ENCODE measurements around the gene LRG1. TPM values are rescaled to one million over a fixed set of nuclear protein-coding genes. Genes with fewer than 3 reads are reported as not detected.
"Not testable (repeated sequence)": the region's sequence is repeated elsewhere in the genome, so short reads cannot be mapped to it uniquely, and the experiment has no call there.

Gene LRG1
- total RNA-seq, 1 experiment from 2014 or later = 0.41 TPM

GRCh38 chr19:4534836-4535658 lies 4.8 kb downstream of the LRG1 start, which contains the start of gene PLIN5:
Gene PLIN5 (minus strand): TSS chr19:4535224. CDS start chr19:4534074, 1,150 bp downstream.
- DNase-seq (ENCODE audit: low spot score) = peak; percentile 85
- in situ Hi-C loops (cut with HindIII; ENCODE audit: low sequenced_read_pairs) = no loop called here

GRCh38 chr19:4533835-4534424 lies 5.9 kb downstream of the LRG1 start:
- no peak for DNase-seq (ENCODE audit: low spot score)
- in situ Hi-C loops (cut with HindIII; ENCODE audit: low sequenced_read_pairs) = no loop called here

DNA sequence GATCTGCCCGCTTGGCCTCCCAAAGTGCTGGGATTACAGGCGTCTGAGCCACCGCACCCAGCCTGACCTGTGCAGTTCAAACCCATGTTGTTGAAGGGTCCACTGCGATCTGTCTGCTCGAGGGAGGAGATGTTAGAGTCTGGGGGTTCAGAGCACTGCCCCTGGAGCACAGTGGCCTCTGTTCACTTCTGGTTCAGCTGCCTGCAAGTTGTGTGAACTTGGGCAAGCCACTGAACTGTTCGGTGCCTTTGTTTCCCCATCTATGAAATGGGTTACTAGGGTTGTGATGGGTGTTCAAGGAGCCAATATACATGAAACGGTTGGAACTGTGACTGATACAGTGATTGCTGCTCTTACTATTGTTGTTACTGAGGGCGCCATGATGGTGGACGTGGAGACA lies 6.5 kb downstream of the LRG1 start:
- no peak for DNase-seq (ENCODE audit: low spot score)
- in situ Hi-C loops (cut with HindIII; ENCODE audit: low sequenced_read_pairs) = no loop called here

- in situ Hi-C loops (cut with HindIII; ENCODE audit: low sequenced_read_pairs) = no loop called here
- no peak for DNase-seq (ENCODE audit: low spot score)
Observed at GRCh38 chr19:4531562-4532165, 8.2 kb downstream of the LRG1 start.

GRCh38 chr19:4529924-4530522 lies 9.8 kb downstream of the LRG1 start:
- DNase-seq (ENCODE audit: low spot score) = no peak
- in situ Hi-C loops (cut with HindIII; ENCODE audit: low sequenced_read_pairs) = no loop called here

DNA sequence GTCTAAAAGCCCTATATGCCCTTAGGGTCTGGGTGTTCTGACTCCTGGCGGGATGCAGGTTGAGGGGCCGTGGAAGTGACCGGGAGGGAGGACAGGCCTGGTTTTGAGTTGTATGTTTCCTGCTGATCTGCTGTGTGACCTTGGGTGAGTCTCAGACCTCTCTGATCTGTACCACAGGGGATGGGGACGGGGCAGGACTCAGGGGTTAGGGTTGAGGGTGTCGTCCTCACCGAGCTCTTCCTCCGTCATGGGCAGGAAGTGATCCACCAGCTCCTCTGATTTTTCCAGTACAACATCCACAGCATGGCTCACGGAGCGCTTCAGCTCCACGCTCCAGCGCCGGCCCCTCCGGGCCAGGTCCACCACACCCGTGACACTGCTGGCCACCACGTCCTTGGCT lies 11.0 kb downstream of the LRG1 start:
- DNase-seq (ENCODE audit: low spot score) = no peak
- in situ Hi-C loops (cut with HindIII; ENCODE audit: low sequenced_read_pairs) = no loop called here

DNA sequence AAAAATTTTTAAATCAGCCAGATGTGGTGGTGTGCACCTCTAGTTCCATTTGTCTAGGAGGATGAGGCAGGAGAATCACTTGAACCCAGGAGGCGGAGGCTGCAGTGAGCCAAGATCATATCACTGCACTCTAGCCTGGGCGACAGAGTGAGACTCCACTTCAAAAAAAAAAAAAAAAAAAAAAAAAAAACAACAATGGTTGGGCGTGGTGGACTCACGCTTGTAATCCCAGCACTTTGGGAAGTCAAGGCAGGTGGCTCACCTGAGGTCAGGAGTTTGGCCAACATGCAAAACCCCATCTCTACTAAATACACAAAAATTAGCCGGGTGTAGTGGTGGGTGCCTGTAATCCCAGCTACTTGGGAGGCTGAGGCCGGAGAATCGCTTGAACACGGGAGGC lies 12.5 kb downstream of the LRG1 start:
- in situ Hi-C loops (cut with HindIII; ENCODE audit: low sequenced_read_pairs); DNase-seq (ENCODE audit: low spot score): not testable (repeated sequence)

DNA sequence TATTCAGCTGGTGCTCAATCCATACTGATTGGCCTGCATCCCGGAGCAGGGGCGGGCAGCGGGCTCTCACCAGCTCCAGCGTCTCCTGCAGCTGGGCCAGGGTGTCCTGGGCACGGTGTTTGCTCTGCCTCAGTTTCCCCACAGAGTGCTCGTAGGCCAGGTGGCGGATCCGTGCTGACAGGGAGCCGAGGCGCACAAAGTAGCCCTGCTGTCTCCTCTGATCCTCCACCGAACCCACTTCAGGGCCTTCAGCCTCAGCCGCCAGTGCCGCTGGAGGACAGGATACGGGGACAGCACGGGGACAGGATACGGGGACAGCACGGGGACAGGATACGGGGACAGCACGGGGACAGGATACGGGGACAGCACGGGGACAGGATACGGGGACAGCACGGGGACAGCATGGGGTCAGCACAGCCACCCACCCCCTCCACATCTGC lies 14.3 kb downstream of the LRG1 start:
- in situ Hi-C loops (cut with HindIII; ENCODE audit: low sequenced_read_pairs) = no loop called here
- DNase-seq (ENCODE audit: low spot score) = no peak

- DNase-seq (ENCODE audit: low spot score) = peak; percentile 30
- in situ Hi-C loops (cut with HindIII; ENCODE audit: low sequenced_read_pairs) = no loop called here
Observed at GRCh38 chr19:4524808-4525562, 14.9 kb downstream of the LRG1 start.

GRCh38 chr19:4523306-4524110 lies 16.3 kb downstream of the LRG1 start:
- in situ Hi-C loops (cut with HindIII; ENCODE audit: low sequenced_read_pairs) = no loop called here
- peak; percentile 26 for DNase-seq (ENCODE audit: low spot score)

DNA sequence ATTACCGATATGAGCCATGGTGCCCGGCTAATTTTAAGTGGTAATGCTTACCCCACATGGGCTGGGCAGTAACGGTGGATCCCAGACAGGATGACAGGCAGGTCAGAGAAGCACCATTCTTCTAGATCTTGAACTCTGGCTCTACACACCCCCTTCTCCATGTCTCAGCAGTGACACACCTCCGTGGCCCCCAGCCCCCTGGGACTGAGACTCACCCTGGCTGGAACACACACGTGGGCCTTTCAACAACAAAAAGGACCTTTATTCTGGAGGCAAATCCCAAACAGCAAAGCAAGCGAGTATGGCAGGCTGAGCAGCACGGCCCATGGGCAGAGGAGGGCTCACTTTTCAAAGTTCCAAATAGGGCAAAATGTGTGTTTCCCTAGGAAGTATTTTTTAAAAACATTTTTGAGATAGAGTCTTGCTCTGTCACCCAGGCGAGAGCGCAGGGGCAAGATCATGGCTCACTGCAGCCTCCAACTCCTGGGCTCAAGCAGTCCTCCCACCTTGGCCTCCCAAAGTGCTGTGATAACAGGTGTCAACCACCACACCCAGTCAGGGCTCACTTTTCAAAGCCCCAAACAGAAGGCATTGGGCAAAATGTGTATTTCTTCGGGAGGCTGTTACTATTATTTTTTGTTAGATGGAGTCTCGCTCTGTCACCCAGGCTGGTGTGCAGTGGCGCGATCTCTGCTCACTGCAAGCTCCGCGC lies 17.4 kb downstream of the LRG1 start:
- in situ Hi-C loops (cut with HindIII; ENCODE audit: low sequenced_read_pairs) = no loop called here
- DNase-seq (ENCODE audit: low spot score) = no peak

- DNase-seq (ENCODE audit: low spot score) = no peak
- in situ Hi-C loops (cut with HindIII; ENCODE audit: low sequenced_read_pairs) = no loop called here
Observed at GRCh38 chr19:4521888-4522242, 18.0 kb downstream of the LRG1 start.

- in situ Hi-C loops (cut with HindIII; ENCODE audit: low sequenced_read_pairs) = no loop called here
- no peak for DNase-seq (ENCODE audit: low spot score)
Observed at GRCh38 chr19:4521170-4521887, 18.5 kb downstream of the LRG1 start.

DNA sequence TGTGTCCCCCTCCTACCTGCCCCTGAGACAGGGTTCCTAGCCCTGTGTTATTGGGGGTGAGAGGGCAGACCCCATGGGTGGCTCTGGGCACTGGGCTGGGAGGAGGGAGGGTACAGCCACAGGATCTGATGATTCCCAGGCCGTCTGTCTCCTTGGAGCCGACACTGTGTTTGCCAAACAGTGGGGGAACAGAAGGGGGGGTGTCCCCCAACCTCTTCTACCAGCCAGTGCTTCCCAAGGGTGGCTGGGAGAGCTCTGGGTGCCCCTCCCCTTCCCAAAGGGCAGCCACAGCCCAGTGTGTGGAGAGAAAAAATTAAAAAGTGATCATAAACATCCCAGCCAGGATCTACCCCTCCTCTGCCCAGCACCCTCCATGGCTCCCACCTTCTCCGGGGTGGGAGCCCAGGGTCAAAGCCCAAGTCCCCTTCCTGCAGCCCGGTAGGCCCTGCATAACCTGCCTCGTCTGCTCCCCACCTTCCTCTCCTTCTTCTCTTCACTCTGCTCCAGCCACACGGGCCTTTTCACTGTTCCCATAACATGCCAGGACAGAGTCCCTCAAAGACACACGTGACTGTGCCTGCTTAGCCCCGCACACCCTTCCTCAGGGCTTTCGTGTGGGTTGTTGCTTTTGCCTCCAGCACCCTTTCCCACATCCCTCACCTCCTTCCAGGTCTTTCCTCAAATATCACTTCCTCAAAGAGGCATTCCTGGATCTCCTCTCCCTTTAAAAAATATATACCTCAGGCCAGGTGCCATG lies 20.1 kb downstream of the LRG1 start:
- no peak for DNase-seq (ENCODE audit: low spot score)
- in situ Hi-C loops (cut with HindIII; ENCODE audit: low sequenced_read_pairs) = no loop called here

GRCh38 chr19:4519172-4519496 lies 20.7 kb downstream of the LRG1 start:
- DNase-seq (ENCODE audit: low spot score) = no peak
- in situ Hi-C loops (cut with HindIII; ENCODE audit: low sequenced_read_pairs) = no loop called here

DNA sequence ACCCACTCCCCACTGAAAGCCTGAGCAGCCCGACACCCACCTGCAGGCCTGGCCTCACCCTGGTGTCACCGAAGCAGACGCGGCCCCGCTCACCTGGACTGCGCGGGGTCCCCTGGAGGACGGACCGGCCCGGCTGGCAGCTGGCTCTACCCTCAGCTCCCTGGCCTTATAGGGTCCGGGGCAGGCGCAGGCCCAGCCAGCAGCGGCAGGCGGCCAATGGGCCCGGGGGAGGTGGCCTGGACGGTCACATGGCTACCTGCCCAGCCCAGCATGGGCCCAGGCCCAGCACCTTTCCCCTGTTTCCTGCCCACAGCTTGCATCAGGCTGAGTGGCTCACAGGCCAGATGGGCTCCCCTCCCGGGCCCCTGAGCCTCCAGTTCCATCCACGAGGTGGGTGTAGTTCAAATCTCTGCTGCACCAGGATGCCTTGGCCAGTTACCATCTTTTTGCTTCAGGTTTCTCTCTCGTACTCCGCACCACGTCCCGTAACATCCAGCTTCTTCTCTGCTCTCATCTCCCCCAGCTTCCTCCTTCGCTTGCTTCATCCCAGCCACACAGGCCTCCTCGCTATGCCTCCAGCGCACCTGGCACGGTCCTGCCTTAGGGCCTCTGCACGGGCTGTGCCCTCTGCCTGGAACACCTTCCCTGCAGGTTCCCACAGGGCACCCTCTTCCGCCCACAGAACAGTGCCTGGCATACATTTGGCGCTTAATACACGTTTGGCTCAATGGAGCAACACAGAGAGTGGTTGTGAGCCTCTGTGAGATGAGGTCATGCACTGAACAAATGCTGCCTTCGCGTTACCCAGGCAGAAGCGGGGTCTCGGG lies 21.3 kb downstream of the LRG1 start, which contains the start of gene PLIN4:
Gene PLIN4, minus strand, starts transcription at position 142 of the 827 bp plus-strand sequence. CDS start 214 bp downstream, outside the sequence.
- in situ Hi-C loops (cut with HindIII; ENCODE audit: low sequenced_read_pairs) = no loop called here
- DNase-seq (ENCODE audit: low spot score) = no peak
